MCF 10A (cell line): ENCODE measurements around the gene PCNX2. TPM values are rescaled to one million over a fixed set of nuclear protein-coding genes. Genes with fewer than 3 reads are reported as not detected.

Experiments used
- BruUV-seq: library from RNA; stranded (reverse); fragments of 400-500 nt; replicated peaks from 2 replicates; lab custom pipeline; 2021; lab: Mats Ljungman, UMichigan
- CTCF ChIA-PET: fragments of 300-600 bp; sonication (Branson Sonifier 250); formaldehyde crosslinking; extraction: SDS; loops from one replicate; lab custom pipeline; 2021; ENCODE audit warnings: antibody characterized with exemption, inconsistent platforms; lab: Yijun Ruan, JAX
- POLR2A ChIA-PET: fragments of 300-600, 350-650 bp; sonication (Branson Sonifier 250); formaldehyde crosslinking; extraction: SDS; loops from one replicate; lab custom pipeline; 2020; ENCODE audit warnings: antibody characterized with exemption, inconsistent platforms; lab: Yijun Ruan, JAX
- DNase-seq: peaks from one replicate; pipeline ENCODE4 v3.0.0-alpha.2; 2018; ENCODE audit not compliant: unreplicated experiment
- H3K27ac Mint-ChIP-seq: one replicate; pipeline ENCODE4 v1.8.0; 2022; ENCODE audit warnings: mild to moderate bottlenecking, low read depth, mixed read lengths; ENCODE audit not compliant: unreplicated experiment
- H3K27me3 Mint-ChIP-seq: one replicate; pipeline ENCODE4 v1.8.0; 2022; ENCODE audit warnings: mixed read lengths; ENCODE audit not compliant: insufficient read depth, unreplicated experiment
- H3K36me3 Mint-ChIP-seq: one replicate; pipeline ENCODE4 v1.8.0; 2022; ENCODE audit warnings: mild to moderate bottlenecking, moderate library complexity, mixed read lengths; ENCODE audit not compliant: insufficient read depth, unreplicated experiment
- H3K4me1 Mint-ChIP-seq: one replicate; pipeline ENCODE4 v1.8.0; 2022; ENCODE audit warnings: mixed read lengths; ENCODE audit not compliant: insufficient read depth, unreplicated experiment
- H3K4me3 Mint-ChIP-seq: one replicate; pipeline ENCODE4 v1.8.0; 2022; ENCODE audit warnings: mild to moderate bottlenecking, moderate library complexity, mixed read lengths; ENCODE audit not compliant: unreplicated experiment
- H3K9me3 Mint-ChIP-seq: one replicate; pipeline ENCODE4 v1.8.0; 2022; ENCODE audit warnings: mixed read lengths; ENCODE audit not compliant: unreplicated experiment
- CTCF ChIP-seq: fragments of 200-600 bp; IDR thresholded peaks from one replicate; pipeline ENCODE4 v1.8.0; 2022; ENCODE audit warnings: antibody characterized with exemption, mild to moderate bottlenecking; ENCODE audit not compliant: unreplicated experiment
- intact Hi-C: fragments of 100-400 bp; cut with micrococcal nuclease; formaldehyde crosslinking; loops from 2 replicates; pipeline ENCODE4 v1.14.1; 2022
- total RNA-seq: library from RNA; stranded (reverse); gene quantifications from 2 replicates; pipeline ENCODE4 v1.2.3, GENCODE V29; 2022

PCNX2 gene
- total RNA-seq, 1 experiment from 2014 or later, result 80.5 TPM

GRCh38 chr1:233086961-233087881 lies 208.3 kb downstream of the PCNX2 start:
- H3K9me3 Mint-ChIP-seq, result no peaks in the 10 kb centered on the region
- no peaks in the 10 kb centered on the region for H3K27me3 Mint-ChIP-seq
- no peak for DNase-seq
- BruUV-seq, result no TSS peak
- TF ChIP-seq CTCF, result no peak
- peaks cover 35% of the 10 kb centered on the region for H3K36me3 Mint-ChIP-seq
- no peak overlapping the region for H3K4me3 Mint-ChIP-seq
- ChIA-PET CTCF (interaction anchor here (0.6 to 1.2 kb wide), 4 partner anchors 14 to 491 kb away, joined by 3 to 4 read pairs (median 3); no protein-coding TSS in a partner anchor), POLR2A (interaction anchor here (1.3 to 1.4 kb wide), 2 partner anchors 26 to 136 kb away, joined by 3 to 6 read pairs; no protein-coding TSS in a partner anchor)
- peaks cover 20% of the 10 kb centered on the region for H3K4me1 Mint-ChIP-seq
- no peak overlapping the region for H3K27ac Mint-ChIP-seq
- intact Hi-C loops, result no loop called here

- CTCF ChIA-PET, result interaction anchor here (0.6 kb wide), 1 partner anchor 36 kb away, joined by 4 read pairs; no protein-coding TSS in a partner anchor
- peak; percentile 90 for DNase-seq
- H3K36me3 Mint-ChIP-seq, result peaks cover 31% of the 10 kb centered on the region
- H3K9me3 Mint-ChIP-seq, result no peaks in the 10 kb centered on the region
- no peak for TF ChIP-seq CTCF
- POLR2A ChIA-PET, result interaction anchor here (1.3 kb wide), 1 partner anchor 14 kb away, joined by 4 read pairs; no protein-coding TSS in a partner anchor
- BruUV-seq, result no TSS peak
- H3K4me3 Mint-ChIP-seq, result no peak overlapping the region
- peaks cover 12% of the 10 kb centered on the region for H3K4me1 Mint-ChIP-seq
- H3K27me3 Mint-ChIP-seq, result no peaks in the 10 kb centered on the region
- H3K27ac Mint-ChIP-seq, result peak overlapping the region; percentile 24
- intact Hi-C loops, result no loop called here
Measured at GRCh38 chr1:233085566-233085965, 210.0 kb downstream of the PCNX2 start.

- Mint-ChIP-seq H3K27me3 (no peaks in the 10 kb centered on the region), H3K4me3 (no peak overlapping the region), H3K9me3 (no peaks in the 10 kb centered on the region), H3K4me1 (peaks cover 11% of the 10 kb centered on the region), H3K27ac (no peak overlapping the region), H3K36me3 (peaks cover 22% of the 10 kb centered on the region)
- BruUV-seq, result no TSS peak
- TF ChIP-seq CTCF, result no peak
- CTCF ChIA-PET, result interaction anchor here (1.0 to 1.5 kb wide), 3 partner anchors 9 to 12 kb away, joined by 3 read pairs; no protein-coding TSS in a partner anchor
- POLR2A ChIA-PET, result interaction anchor here (0.7 to 2.3 kb wide), 6 partner anchors 8 to 212 kb away, joined by 3 to 8 read pairs (median 4); partner anchors contain the start of gene PCNX2
- no peak for DNase-seq
- intact Hi-C loops, result no loop called here
Measured at GRCh38 chr1:233082778-233083550, 212.6 kb downstream of the PCNX2 start.
